HEK293 (cell line): ENCODE data around the gene IL11RA.

Source experiments
- BCL11B ChIP-seq: fragments of 450-650 bp; formaldehyde crosslinking; IDR thresholded peaks from 2 replicates; pipeline ENCODE4 v1.5.1; 2016; ENCODE audit warnings: low read depth, missing biosample characterization, missing genetic modification characterization
- GLIS1 ChIP-seq: fragments of 450-650 bp; formaldehyde crosslinking; IDR thresholded peaks from 2 replicates; pipeline ENCODE4 v1.5.1; 2016; ENCODE audit warnings: missing biosample characterization, missing genetic modification characterization
- HIC1 ChIP-seq: fragments of 450-650 bp; formaldehyde crosslinking; IDR thresholded peaks from 2 replicates; pipeline ENCODE4 v1.5.1; 2016; ENCODE audit warnings: missing biosample characterization, missing genetic modification characterization
- KLF9 ChIP-seq: fragments of 450-650 bp; formaldehyde crosslinking; IDR thresholded peaks from 2 replicates; pipeline ENCODE4 v1.5.1; 2016; ENCODE audit warnings: missing biosample characterization, missing genetic modification characterization, low read depth
- REPIN1 ChIP-seq: fragments of 450-650 bp; formaldehyde crosslinking; IDR thresholded peaks from 2 replicates; pipeline ENCODE4 v1.5.1; 2017; ENCODE audit warnings: missing biosample characterization, missing genetic modification characterization, low read depth
- SP2 ChIP-seq: fragments of 450-650 bp; formaldehyde crosslinking; IDR thresholded peaks from 2 replicates; pipeline ENCODE4 v1.5.1; 2016; ENCODE audit warnings: missing biosample characterization, missing genetic modification characterization
- ZBTB8A ChIP-seq: fragments of 450-650 bp; formaldehyde crosslinking; IDR thresholded peaks from 2 replicates; pipeline ENCODE4 v1.5.1; 2016; ENCODE audit warnings: missing biosample characterization, missing genetic modification characterization
- ZNF121 ChIP-seq: fragments of 450-650 bp; formaldehyde crosslinking; IDR thresholded peaks from 2 replicates; pipeline ENCODE4 v1.5.1; 2016; ENCODE audit warnings: missing biosample characterization, missing genetic modification characterization
- ZNF214 ChIP-seq: fragments of 450-650 bp; formaldehyde crosslinking; IDR thresholded peaks from 2 replicates; pipeline ENCODE4 v1.5.1; 2017; ENCODE audit warnings: missing biosample characterization, mild to moderate bottlenecking, missing genetic modification characterization, borderline replicate concordance
- ZNF23 ChIP-seq: fragments of 450-650 bp; formaldehyde crosslinking; IDR thresholded peaks from 2 replicates; pipeline ENCODE4 v1.5.1; 2016; ENCODE audit warnings: missing biosample characterization, missing genetic modification characterization, borderline replicate concordance
- ZNF292 ChIP-seq: fragments of 450-650 bp; formaldehyde crosslinking; IDR thresholded peaks from 2 replicates; pipeline ENCODE4 v1.5.1; 2016; ENCODE audit warnings: low read depth, missing biosample characterization, missing genetic modification characterization, borderline replicate concordance
- ZNF354C ChIP-seq: fragments of 450-650 bp; formaldehyde crosslinking; IDR thresholded peaks from 2 replicates; pipeline ENCODE4 v1.5.1; 2016; ENCODE audit warnings: missing biosample characterization, missing genetic modification characterization, low read depth, borderline replicate concordance
- ZNF398 ChIP-seq: fragments of 450-650 bp; formaldehyde crosslinking; IDR thresholded peaks from 2 replicates; pipeline ENCODE4 v1.5.1; 2017; ENCODE audit warnings: missing biosample characterization, missing genetic modification characterization
- ZNF426 ChIP-seq: fragments of 450-650 bp; formaldehyde crosslinking; IDR thresholded peaks from 2 replicates; pipeline ENCODE4 v1.5.1; 2017; ENCODE audit warnings: missing biosample characterization, missing genetic modification characterization, mild to moderate bottlenecking, inconsistent platforms, moderate library complexity
- ZNF501 ChIP-seq: fragments of 450-650 bp; formaldehyde crosslinking; IDR thresholded peaks from 2 replicates; pipeline ENCODE4 v1.5.1; 2016; ENCODE audit warnings: missing biosample characterization, missing genetic modification characterization
- ZNF518A ChIP-seq: fragments of 450-650 bp; formaldehyde crosslinking; conservative IDR thresholded peaks from 2 replicates; pipeline ENCODE4 v1.5.1; 2016; ENCODE audit warnings: low read depth, missing biosample characterization, missing genetic modification characterization
- ZNF639 ChIP-seq: fragments of 450-650 bp; formaldehyde crosslinking; IDR thresholded peaks from 2 replicates; pipeline ENCODE4 v1.5.1; 2016; ENCODE audit warnings: missing biosample characterization, missing genetic modification characterization
- ZNF677 ChIP-seq: fragments of 450-650 bp; IDR thresholded peaks from 2 replicates; pipeline ENCODE4 v1.5.0; 2018; ENCODE audit warnings: missing biosample characterization, mild to moderate bottlenecking, missing genetic modification characterization, moderate library complexity
- ZNF701 ChIP-seq: fragments of 450-650 bp; formaldehyde crosslinking; IDR thresholded peaks from 2 replicates; pipeline ENCODE4 v1.5.1; 2016; ENCODE audit warnings: missing biosample characterization, missing genetic modification characterization
- ZNF777 ChIP-seq: fragments of 450-650 bp; formaldehyde crosslinking; IDR thresholded peaks from 2 replicates; pipeline ENCODE4 v1.5.1; 2017; ENCODE audit warnings: missing biosample characterization, missing genetic modification characterization, borderline replicate concordance
- ZNF791 ChIP-seq: fragments of 450-650 bp; formaldehyde crosslinking; IDR thresholded peaks from 2 replicates; pipeline ENCODE4 v1.5.1; 2016; ENCODE audit warnings: missing biosample characterization, missing genetic modification characterization
- ZNF830 ChIP-seq: fragments of 450-650 bp; IDR thresholded peaks from 2 replicates; pipeline ENCODE4 v1.5.0; 2018; ENCODE audit warnings: missing biosample characterization, missing genetic modification characterization, low read depth, mild to moderate bottlenecking, moderate library complexity
- ZSCAN5A ChIP-seq: fragments of 450-650 bp; formaldehyde crosslinking; IDR thresholded peaks from 2 replicates; pipeline ENCODE4 v1.5.1; 2016; ENCODE audit warnings: missing biosample characterization, missing genetic modification characterization
- TF ChIP-seq, protein P1 (sequence below): fragments of 450-650 bp; formaldehyde crosslinking; IDR thresholded peaks from 2 replicates; pipeline ENCODE4 v1.5.1; 2016; ENCODE audit warnings: missing biosample characterization, missing genetic modification characterization

IL11RA gene

DNA sequence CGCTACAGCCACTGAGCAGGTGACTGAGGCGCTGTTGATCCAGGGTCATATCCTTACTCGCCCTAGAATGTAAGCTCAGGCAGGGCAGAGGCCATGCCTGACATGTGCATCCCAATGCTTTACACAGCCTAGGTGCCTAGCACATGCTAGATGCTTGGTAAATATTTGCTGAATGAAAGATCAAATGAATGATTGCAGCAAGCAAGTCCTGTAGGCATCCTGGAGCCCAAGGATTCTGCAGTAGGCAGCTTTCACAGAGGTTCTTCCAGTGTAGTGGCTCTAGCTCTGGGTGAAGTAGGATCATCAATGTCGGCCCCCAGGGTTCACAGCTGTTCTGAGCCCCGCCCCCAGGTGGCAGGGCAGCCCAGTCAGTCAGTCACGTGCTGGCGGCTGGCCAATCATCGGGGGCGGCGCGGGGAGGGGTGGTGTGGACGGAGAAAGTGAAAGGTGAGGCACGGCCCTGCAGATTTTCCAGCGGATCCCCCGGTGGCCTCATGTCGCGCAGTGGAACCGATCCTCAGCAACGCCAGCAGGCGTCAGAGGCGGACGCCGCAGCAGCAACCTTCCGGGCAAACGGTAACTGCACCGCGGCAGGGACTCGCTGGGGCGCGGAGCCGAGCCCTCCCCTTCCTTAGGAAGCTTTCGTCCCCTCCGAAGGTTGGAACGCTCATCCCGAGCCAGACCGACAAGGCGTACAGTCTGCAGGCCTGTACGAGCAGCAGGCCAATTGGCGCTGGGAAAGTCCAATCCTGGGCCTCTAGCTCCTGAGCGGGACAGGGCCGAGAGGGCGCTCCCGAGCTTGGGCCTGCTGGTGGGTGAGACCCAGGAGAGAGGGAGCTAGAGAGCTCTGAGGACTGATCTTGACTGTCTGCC lies 5.5 kb upstream of the IL11RA start, which contains the start of gene GALT (continued):
- TF ChIP-seq ZNF214 (no peak), KLF9 (tag by site-specific recombination) (peak; percentile 86), GLIS1 (tag by site-specific recombination) (peak; percentile 85), HIC1 (tag by site-specific recombination) (0 out of 2 replicates have a peak, but pooled peaks have one; percentile 20), ZNF639 (tag by site-specific recombination) (no peak), ZNF830 (no peak), ZNF121 (tag by site-specific recombination) (no peak), ZNF518A (no peak), ZNF501 (tag by site-specific recombination) (no peak), ZNF354C (tag by site-specific recombination) (no peak), ZNF791 (tag by site-specific recombination) (no peak), ZNF398 (tag by site-specific recombination) (no peak), REPIN1 (0 out of 2 replicates have a peak, but pooled peaks have one; percentile 72), SP2 (tag by site-specific recombination) (peak; percentile 78), ZNF426 (tag by site-specific recombination) (no peak), ZNF23 (tag by site-specific recombination) (no peak), ZNF777 (tag by site-specific recombination) (no peak), ZSCAN5A (no peak), ZNF292 (no peak), ZNF677 (no peak), ZNF701 (tag by site-specific recombination) (no peak), ZBTB8A (tag by site-specific recombination) (peak; percentile 36), BCL11B (peak; percentile 83; the same call in 1 of the 2 replicates)
- TF ChIP-seq, protein P1, sequence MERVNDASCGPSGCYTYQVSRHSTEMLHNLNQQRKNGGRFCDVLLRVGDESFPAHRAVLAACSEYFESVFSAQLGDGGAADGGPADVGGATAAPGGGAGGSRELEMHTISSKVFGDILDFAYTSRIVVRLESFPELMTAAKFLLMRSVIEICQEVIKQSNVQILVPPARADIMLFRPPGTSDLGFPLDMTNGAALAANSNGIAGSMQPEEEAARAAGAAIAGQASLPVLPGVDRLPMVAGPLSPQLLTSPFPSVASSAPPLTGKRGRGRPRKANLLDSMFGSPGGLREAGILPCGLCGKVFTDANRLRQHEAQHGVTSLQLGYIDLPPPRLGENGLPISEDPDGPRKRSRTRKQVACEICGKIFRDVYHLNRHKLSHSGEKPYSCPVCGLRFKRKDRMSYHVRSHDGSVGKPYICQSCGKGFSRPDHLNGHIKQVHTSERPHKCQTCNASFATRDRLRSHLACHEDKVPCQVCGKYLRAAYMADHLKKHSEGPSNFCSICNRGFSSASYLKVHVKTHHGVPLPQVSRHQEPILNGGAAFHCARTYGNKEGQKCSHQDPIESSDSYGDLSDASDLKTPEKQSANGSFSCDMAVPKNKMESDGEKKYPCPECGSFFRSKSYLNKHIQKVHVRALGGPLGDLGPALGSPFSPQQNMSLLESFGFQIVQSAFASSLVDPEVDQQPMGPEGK (tag by site-specific recombination) = peak; percentile 91
